ENCODE results near the gene TACR1.
"Not testable (repeated sequence)": the region's sequence is repeated elsewhere in the genome, so short reads cannot be mapped to it uniquely, and the experiment has no call there.

TACR1 gene

GRCh38 chr2:75147884-75148283 lies 51.4 kb downstream of the TACR1 start:
- not testable (repeated sequence) for DNase-seq (ENCODE audit: extremely low read depth in 1 of 2, low read depth in 1 of 2)

DNA sequence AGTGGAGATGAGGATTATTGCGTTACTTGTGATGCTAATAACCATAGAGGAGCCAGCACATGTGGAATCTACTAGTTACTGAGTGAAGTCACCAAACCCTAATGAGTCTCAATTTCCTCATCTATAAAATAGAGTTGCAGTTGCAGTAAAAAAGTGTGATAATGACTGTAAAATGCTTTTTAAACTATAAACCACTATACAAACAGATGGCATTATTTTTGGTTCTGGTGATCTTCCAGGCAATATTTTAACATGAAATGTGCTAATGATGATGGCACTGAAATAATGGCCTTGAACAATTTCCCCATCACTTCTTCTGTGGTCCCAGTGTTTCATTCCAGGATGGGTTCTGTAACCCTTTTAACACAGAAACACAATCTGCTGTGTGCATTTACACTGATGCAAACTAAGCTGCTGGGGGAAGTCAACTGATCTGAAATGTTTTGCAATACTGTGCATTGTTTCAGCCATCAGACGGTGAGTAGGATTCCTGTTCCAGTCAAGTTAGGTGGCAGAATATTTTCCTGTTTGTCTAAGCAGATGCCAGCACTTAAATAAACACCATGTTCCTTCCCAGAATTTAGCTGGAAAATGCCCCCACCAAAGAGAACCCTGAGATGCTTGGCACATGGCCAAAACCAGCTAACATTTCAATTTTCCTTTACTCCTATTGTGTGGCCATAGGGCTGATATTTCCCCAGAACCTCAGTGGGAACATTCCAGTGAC lies 52.6 kb downstream of the TACR1 start:
- no peak for DNase-seq (ENCODE audit: extremely low read depth in 1 of 2, low read depth in 1 of 2)

DNA sequence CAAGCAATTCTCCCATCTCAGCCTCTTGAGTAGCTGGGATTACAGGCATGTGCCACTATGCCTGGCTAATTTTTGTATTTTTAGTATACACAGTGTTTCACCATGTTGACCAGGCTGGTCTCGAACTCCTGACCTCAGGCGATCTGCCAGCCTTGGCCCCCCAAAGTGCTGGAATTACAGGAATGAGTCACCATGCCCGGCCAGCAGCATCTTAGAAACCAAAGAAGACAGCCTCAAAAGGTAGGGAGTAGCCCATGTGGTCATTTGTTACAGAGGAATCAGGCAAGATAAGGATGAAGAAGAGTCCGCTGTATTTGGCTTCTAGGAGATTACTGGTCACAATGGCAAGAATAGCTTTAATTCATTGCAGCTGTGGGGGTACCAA lies 53.1 kb downstream of the TACR1 start:
- DNase-seq (ENCODE audit: extremely low read depth in 1 of 2, low read depth in 1 of 2): not testable (repeated sequence)

GRCh38 chr2:75142081-75142480 lies 57.2 kb downstream of the TACR1 start:
- DNase-seq (ENCODE audit: extremely low read depth in 1 of 2, low read depth in 1 of 2): no peak

DNA sequence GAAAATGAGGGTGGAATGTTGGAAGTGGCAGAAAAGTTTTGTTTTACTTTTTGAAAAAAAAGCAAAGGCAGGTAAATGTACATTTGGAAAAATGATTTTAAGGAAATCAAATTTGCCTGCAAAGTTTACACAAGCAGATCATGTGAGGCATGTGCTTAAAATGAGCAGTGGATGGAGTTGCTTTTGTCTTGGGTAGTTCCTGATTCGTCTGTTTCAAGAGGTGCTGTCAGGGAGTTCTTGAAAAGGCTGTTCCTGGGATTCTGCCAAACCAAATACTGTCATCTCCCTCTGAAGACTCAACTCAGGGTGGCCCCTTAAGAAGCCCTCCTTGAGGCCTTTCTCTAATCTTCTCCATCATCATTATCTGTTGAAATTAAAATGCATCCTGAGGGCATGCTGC lies 59.0 kb downstream of the TACR1 start:
- DNase-seq (ENCODE audit: extremely low read depth in 1 of 2, low read depth in 1 of 2): no peak

DNA sequence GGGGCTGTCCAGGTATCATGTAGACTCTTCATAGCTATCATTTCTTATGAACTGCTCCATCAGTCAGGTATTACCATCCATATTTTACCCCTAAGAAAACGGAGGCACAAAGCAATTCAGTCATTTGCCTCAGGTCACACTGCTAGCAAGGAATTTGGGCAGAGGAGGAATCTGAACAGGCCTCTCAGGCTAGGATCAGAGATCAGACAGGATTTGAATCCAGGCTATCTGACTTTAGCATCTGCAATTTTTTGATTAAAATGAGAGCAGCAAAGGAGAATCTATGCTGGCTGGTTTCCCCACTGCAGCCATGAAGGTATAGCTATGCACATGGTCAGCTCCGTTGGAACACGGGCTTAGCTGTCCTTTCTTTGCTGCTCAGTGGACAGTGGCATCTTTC lies 60.1 kb downstream of the TACR1 start:
- no peak for DNase-seq (ENCODE audit: extremely low read depth in 1 of 2, low read depth in 1 of 2)

- no peak for DNase-seq (ENCODE audit: extremely low read depth in 1 of 2, low read depth in 1 of 2)
Observed at GRCh38 chr2:75138528-75138927, 60.8 kb downstream of the TACR1 start.

DNA sequence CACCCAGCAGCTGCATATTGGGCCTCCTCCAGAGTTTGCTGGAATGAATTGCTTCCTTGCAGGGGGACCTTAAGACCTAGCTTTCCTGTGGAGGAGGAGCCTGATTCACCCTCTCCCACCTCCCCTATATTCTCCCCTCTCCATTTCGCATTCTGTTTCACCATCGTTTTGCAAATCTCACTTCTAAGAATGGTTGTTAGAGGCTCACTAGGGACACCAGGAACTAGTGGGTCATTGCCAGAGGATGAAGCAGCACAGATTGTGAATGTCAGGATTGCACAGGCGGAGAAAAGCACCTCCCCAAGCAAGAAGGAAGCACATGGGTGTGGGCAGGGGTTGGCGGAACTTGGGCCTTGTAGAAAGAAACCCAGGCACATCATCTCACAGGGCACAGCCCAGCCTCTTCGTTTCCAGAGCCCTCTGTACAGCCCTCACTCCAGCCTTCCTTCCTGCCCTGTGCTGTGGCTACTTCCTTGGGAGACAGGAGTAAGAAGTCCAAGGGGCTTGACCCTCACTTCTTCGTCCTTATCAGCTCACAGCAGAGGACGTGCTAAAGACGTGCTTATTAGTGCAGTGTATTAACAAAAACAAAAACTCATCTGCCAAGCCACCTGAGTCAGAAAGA lies 63.4 kb downstream of the TACR1 start:
- no peak for DNase-seq (ENCODE audit: extremely low read depth in 1 of 2, low read depth in 1 of 2)

GRCh38 chr2:75134860-75135259 lies 64.5 kb downstream of the TACR1 start:
- no peak for DNase-seq (ENCODE audit: extremely low read depth in 1 of 2, low read depth in 1 of 2)

DNA sequence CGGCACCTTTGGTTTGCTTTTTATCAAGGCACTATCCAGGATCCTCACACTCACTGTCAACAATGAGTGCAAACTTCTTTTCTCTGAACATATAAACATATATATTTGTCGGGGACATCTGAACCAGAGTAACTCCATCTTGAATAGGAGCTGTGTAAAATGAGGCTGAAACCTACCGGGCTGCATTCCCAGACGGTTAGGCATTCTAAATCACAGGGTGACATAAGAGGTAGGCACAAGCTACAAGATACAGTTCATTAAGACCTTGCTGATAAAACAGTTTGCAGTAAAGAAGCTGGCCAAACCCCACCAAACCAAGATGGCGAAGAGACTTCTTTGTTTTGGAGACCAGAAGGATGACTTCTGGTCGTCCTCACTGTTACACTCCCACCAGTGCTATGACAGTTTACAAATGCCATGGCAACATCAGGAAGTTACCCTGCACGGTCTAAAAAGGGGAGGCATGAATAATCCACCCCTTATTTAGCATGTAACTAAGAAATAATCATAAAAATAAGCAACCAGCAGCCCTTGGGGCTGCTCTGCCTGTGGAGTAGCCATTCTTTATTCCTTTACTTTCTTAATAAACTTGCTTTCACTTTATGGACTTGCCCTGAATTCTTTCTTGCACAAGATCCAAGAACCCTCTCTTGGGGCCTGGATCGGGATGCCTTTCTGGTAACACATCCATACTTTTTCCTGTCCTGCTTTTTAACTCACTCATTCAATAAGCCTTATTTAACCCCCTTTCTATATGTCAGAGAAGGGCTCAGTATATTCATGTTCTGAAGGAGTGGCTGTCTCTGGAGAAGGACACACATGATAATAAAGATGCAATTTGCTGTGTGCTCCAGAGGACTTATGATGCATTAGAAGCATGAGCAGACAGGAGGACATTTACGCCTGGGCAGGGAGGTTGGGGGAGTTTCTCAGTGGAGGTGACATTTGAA lies 65.4 kb downstream of the TACR1 start:
- no peak for DNase-seq (ENCODE audit: extremely low read depth in 1 of 2, low read depth in 1 of 2)

DNA sequence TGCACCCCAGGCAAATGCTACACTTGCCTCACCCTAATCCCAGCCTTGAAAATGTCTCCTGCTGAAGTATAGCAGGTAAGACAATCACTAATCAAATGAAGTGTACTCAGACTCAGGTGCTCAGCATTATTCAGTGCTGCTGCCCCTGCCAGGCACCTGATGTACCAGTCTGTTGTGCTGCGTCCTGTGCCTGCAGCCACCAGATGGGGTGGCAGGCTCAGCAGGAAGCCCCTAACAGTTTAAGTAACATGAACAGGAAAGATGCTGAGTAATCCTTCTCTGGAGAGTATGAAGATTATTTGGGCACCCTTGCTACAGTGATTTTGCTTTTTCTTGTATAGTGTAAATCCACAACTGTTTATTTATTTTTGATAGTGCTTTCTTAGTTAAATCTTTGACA lies 69.1 kb downstream of the TACR1 start:
- DNase-seq (ENCODE audit: extremely low read depth in 1 of 2, low read depth in 1 of 2): no peak

DNA sequence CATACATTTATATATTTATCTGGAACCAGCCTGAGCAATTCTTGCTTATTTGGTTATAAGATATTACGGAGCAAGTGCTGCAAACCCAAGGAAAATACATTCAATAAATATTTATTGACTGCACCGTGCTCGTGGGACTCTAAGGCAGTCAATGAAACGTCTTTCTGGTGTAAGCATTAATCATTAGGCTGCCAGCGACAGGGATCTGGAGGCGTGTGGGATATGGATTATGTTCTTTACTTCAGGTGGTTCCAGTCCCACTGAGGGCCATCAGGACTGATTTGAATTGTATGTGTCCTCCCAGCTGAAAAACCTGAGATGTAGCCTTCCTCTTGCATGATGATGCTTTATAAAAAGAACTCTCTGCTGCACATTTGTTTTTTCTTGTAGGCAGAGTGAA lies 75.4 kb downstream of the TACR1 start:
- no peak for DNase-seq (ENCODE audit: extremely low read depth in 1 of 2, low read depth in 1 of 2)

DNA sequence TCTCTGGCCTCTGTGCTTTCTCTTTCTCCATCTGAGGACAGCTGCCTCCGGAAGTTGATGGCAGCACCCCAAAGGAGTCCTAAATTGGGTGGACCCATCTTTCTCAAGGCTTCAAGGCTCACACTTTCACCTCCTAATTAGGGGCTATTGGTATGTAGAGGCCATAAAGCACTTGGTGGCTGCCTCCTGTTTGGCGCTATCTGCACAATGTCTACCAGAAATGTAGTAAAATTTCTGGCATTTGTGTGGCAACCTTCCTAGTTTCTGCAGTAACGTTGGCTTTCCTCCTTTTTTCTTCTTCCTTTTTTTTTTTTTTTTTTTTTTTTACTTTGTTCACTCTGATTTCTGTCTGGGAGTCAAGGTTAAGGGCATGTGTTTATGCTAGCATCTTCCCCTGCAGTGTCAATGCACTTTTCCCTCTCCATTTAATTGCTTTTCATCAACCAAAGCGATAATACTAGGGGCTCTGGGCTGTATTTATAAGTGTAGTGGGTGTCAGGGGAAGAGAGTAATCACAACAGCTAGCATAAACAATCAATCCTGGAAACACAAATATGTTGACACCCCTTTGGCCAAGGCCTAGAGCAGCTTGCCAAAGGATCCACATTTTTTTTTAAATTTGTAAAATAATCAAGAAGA lies 86.0 kb downstream of the TACR1 start:
- DNase-seq (ENCODE audit: extremely low read depth in 1 of 2, low read depth in 1 of 2): no peak

DNA sequence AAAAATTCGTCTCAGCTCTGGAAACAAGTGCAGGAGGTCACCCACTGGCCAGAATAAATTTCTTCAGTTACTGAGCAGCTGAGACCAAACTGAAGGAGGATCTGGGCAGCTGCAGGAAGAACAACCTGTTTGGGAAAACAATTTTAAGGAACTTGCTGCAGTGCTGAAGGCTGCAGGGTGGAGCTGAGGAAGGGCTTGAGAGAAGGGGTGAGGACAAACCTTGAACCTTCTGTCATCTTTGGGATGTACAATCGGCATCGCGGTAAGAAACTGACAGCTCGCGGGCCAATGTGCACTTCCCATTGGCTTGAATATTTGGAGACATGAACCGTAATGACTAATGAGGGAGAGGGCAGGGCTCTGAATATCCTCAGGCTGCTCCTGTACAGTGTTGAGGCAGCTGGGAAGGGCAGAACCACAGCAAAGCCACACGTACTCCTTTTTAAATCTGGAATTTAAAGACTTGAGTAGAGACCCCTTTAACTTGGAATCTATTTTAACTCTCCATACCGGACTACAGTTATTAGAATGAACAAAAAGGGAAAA lies 90.3 kb downstream of the TACR1 start:
- DNase-seq (ENCODE audit: extremely low read depth in 1 of 2, low read depth in 1 of 2): no peak

GRCh38 chr2:75102011-75102410 lies 97.3 kb downstream of the TACR1 start:
- no peak for DNase-seq (ENCODE audit: extremely low read depth in 1 of 2, low read depth in 1 of 2)

DNA sequence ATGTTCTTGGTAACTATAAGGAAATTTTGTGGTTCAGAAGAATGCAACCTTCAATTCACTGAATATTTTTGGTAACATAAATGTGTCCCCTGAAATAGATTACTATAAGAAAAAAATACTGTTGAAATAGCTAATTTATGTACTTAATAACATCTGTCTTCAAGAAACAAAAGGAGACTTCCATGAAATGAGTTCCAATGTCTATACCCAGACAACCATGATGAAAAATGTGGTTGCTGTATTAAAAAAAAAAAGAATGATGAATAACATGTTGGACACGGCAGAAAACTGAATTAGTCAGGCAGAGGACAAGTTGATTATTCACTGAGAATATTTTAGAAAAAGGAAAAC lies 98.5 kb downstream of the TACR1 start:
- no peak for DNase-seq (ENCODE audit: extremely low read depth in 1 of 2, low read depth in 1 of 2)

GRCh38 chr2:75100011-75100800 lies 99.1 kb downstream of the TACR1 start:
- no peak for DNase-seq (ENCODE audit: extremely low read depth in 1 of 2, low read depth in 1 of 2)

GRCh38 chr2:75099521-75099922 lies 99.8 kb downstream of the TACR1 start:
- no peak for DNase-seq (ENCODE audit: extremely low read depth in 1 of 2, low read depth in 1 of 2)

DNA sequence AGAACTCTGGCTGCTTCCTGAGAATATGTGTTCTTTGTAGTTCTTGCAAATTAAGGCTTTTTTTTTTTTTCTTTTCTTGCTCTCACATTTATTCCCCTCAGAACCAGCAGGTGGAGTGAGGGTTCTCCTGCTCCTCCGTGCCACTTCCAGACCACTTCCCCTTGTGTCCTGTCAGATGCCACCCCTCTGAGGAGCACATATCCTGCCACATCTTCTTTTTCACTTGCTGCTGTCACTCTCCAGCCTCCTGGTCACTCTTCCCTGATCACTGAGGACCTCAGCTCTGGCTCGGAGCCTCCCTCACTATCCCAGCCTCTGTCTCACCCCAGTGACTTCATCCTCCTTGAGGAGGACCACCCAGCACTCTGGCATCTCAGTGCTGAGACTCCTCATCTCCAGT lies 100.5 kb downstream of the TACR1 start:
- DNase-seq (ENCODE audit: extremely low read depth in 1 of 2, low read depth in 1 of 2): no peak

DNA sequence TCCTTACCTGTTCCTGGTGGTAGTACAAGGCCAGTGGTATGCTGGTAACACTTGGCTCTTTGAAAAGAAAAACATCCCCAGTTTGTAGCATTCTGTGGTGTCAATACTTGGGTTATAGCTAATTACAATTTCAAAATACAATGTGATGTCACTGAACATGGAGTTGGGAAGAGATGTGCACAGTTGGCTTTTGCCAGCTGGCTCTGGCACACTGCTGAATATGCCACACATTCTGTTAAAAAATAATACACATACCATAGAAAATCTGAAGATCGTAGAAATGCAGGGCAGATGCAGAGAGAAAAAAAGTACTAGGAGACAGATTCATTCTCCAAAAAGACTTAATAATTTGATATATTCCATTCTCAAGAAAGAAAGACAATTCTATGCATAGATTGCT lies 101.5 kb downstream of the TACR1 start:
- no peak for DNase-seq (ENCODE audit: extremely low read depth in 1 of 2, low read depth in 1 of 2)

Measured in stimulated activated CD8-positive, alpha-beta memory T cell treated with anti-CD3 and anti-CD28 coated beads, Interleukin-7, amount 100 ng/mL, for 48 hours (primary cell).